Activated T-helper 9 cell treated with anti-CD3 and anti-CD28 coated beads, Interleukin-2, amount 50 U/mL, for 16 hours (primary cell): ENCODE data around the gene GMDS.

ENCODE experiments used
- DNase-seq: peaks from one replicate; pipeline ENCODE4 v3.0.0-alpha.2; 2020; ENCODE audit warnings: low read depth

Gene GMDS

DNA sequence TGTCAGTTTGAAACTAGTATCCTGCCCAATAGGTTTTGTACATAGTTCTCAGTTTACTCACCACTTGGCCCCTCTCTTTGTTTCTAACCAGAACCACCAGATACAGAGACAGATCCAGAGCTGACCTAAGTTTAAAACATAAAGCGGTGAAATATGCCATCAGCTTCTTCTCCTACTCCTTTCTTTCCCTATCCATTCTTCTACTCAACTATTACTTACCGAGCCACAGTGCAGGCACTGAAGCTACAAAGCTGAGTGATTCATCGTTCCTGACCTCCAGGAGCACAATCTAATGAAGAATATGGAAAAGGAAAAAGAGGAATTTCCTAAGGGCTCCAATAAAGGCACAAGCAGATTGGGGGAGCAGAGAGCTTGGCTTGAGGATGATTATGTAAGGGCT, 349.7 kb downstream of the GMDS start:
- DNase-seq: no peak

DNA sequence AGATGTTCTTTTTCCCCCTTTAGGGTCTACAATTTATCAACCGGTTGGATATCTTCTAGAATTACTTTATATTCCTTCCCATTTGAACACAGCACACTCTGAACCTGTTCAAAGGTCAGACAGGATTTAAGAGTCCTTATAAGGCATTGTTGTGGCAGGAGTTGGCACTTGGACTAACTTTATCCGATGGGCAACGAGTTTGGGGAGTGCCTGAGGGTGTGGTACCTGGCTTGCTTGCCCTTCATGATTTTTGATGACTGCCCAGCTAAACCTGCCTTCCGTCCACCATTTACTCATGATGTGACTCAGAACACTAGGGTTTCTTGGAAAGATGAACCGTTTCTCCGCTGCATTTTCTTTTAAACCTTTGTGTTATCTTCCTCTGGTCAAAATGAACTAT, 350.5 kb downstream of the GMDS start:
- DNase-seq: no peak

DNA sequence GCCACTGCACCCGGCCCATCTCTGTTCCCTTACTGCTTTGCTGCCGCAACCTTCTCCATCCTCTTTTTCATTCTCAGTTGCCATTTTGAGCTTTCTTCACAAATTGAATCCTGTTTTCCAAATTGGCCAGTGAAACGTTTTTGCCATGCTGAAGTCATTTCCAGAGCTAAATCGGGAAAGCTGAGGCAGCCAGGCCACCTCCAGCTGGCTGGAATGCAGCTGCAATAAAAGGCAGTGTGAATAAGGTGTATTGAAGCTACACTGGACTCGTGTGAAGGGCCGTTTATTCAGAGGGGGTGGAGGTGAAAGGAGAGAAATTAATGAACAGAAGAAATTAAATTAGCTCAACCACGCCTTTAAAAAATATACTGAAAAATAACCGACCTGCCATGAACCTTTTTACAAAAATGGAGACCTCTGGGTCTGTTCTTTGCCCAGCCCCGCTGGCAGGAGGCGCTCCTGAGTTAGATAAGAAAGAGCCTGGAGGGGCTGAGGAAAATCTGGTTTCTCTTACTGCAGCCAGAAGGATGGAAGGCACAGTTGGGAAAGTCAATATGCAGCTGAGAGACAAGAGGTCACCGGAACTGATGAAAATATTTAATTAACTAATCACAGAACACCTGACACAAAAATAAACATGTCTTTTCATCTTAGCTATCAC, 351.8 kb downstream of the GMDS start:
- no peak for DNase-seq

DNA sequence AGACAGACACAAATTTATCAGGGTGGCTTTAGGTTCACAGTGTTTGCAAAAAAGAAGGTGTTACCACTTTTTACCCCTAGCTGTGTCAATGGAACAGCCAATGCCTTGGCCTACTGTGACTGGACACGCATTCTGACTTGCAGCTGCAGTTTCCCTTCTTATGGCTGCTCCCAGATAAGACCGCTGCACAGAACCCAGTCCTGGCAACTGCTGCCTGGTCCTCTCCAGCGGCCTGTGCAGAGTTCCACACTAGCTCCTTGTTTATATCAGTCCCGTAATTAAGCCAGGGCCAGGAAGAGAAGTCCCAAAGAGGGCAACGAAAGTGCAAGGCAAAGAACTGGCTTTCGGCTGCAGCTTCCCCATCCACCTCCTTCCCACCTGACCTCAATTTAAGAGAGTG, 352.7 kb downstream of the GMDS start:
- no peak for DNase-seq

DNA sequence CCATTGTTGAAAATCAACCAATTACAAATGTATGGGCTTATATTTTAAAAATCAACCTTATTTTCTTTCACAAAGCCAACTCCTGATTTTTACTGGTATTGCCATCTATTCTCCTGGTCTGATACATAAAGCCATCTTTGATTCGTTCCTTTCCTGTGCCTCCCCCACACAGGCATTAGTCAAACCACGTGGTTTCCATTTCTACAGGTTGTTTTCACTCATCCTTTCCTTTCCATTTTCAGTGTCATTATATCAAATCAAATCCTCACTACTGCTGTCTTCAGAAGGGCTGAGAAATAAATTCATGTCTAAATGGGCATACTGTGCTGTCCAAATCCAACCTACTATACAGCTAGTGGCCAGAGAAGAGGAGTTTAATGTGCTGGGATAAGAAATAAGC, 354.4 kb downstream of the GMDS start:
- no peak for DNase-seq

DNA sequence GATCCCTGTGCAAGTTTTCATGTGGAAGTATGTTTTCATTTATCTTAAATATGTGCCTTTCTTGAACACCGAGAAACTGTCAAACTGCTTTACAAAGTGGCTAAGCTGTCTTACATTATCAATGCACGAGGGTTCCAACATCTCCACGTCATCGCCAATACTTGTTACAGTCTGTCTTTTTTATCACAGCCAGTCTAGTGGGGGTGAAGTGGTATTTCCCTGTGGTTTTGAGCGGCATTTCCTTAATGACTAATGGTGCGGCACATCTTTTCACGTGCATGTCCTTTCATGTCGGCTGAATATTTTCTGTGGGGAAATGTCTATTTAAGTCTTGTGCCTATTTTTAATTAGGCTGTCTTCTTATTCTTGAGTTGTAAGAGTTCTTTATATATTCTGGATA, 355.3 kb downstream of the GMDS start:
- DNase-seq: no peak

- no peak for DNase-seq
These were observed 359.8 kb downstream of the GMDS start for GRCh38 chr6:1885576-1886011.

DNA sequence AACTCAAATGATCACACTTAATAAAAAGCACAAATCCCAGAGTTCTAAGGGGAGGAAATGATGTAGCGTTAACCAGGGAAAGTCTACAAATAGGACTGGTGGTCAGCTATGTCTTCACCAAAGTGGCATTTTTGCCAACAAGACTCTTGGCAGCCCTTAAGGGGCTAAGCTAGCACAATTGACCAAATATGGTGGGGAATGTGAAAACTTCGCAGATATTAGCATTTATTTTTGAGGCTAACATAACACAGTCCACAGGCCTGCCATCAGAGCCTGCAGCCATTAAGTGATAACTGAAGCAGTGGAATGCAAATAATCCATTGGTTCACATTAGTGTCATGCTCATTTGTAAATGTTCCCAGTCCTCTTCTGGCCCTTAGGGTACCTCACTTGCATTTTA, 361.1 kb downstream of the GMDS start:
- no peak for DNase-seq

- no peak for DNase-seq
These were observed 367.1 kb downstream of the GMDS start for GRCh38 chr6:1878330-1878729.

DNA sequence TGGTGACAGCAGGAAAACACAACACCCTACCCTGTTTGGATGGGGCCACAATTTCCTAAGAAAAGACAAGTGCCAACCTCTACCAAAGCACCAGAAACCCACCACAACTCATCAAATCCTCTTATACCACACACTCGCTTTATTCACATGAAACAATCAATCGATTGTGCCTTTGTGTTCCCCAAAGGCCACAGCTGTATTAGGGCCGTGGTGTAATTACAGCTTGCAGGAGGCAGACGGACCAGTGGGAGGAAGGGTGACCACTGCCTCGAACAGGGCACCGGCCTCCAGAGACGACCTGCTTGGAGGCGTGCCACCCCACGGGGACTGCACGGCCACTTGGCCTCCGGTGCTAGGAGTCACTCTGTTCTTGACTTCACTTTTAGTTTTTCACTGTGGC, 371.6 kb downstream of the GMDS start:
- no peak for DNase-seq

DNA sequence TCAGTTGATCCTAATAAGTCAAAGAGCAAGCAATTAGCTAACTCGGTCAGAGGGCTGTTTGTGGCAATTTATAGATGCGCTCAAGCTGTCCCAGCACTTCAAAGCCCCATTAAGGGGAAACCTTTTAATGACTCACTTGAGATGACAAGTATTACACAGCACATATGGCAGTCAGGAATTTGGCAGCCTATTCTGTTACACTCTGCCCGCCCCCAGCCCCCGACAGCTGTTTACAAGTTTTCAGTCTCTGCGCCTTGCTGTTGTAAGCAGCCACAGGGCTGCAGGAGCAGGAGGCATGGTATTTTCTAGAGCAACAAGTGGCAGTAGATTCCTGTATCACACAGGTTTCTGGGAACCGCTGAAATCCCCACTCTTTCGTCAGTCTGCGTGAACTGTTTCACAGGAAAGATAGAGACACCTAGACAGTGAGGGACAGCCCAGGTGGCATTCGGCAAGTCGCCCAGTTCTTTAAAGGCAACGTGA, 372.7 kb downstream of the GMDS start:
- no peak for DNase-seq

DNA sequence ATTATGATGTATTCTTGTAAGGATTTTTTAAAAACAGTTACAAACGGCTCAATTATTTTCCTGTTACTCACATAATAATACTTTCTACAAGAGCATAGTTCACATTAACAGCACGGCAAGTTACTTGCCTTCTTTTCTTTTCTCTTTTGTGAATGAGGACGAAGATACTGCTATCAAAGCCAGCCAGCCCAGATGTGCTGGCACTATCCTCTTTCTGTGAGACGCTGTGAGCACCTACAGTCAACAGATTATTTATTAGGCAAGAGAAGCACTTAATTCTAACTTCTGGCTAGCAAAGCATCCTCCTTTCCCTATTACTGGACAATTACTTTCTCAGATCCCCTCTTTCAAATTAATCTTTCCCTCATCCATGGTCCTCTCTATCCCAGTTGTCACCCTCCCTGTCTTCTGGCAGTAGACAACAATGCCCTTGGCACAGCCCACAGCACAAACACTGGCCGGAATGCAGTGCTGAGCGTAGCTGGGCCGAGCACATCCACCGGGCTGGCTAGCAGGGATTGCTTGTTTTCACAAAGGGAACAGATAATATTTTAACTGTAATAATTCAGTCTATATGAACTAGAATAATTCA, 373.6 kb downstream of the GMDS start:
- no peak for DNase-seq

DNA sequence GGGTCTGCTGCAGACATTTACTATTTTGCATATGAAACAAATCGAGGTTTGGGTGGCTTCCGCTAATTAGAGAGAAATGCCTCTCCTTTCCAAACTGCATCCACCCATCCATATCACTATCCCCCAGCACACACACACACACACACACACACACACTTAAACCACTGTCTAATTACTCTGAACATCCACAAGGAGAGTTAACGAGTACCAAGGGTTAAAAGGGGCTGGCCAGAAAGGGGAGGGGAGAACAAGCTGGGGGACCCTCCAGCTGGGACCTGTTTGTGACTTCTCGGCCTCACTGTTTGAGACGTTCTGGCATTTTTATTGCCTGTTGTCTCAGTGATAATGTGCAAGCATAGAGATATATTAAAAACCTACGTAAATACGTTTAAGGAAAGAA, 374.5 kb downstream of the GMDS start:
- no peak for DNase-seq

GRCh38 chr6:1870251-1870650, 375.2 kb downstream of the GMDS start:
- no peak for DNase-seq

DNA sequence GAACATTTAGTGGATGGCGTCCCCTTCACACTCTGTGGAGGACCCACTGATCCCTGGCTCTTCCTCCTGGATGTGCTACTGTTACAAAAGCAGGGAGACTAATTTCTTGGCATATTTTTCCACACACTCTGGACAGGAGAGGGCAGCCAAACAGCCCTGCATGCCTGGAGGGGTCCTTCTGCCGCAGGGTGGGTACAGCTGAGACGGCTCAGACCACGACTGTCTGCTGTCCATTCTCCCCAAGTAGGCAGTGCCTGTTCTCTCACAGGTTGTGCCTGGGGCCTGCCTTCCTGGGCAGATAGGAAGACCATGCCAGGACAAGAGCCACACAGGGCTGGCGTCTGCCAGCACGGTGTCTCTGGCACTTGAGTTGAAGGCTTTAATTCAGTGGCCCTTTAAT, 375.6 kb downstream of the GMDS start:
- DNase-seq: no peak

- no peak for DNase-seq
These were observed 376.1 kb downstream of the GMDS start for GRCh38 chr6:1869308-1869707.

DNA sequence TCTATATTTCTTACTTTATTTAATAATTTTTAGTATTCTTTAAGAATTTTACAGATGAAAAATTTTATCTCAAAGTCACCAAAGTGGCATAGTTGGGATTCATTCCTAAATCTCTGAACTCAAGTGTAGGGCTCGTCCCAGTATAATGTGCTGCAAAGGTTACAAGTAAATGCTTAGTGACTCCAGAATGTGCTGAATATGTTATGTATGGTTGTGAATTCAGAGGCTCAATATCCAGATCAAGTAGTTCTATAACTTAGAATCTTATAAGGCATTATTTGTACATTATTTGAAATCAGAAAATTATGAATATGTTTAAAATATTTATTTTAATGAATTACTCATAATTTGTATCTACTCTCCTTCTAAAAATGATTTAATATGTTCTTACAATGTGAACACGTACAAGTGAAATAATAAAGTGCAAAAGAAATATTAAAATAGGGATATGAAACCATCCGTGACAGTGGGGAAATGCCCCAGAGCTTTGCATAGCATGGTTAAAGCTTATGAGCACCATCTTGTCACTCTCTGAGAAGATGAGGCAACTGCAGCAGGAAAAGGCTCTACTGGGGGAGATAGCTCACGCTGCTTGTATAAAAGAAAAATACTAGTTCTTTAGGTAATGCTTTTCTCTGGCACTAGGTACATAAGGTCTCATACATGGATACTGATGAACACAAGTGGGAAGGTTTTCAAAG, 376.7 kb downstream of the GMDS start:
- no peak for DNase-seq

- DNase-seq: no peak
These were observed 378.2 kb downstream of the GMDS start for GRCh38 chr6:1867197-1867596.

- DNase-seq: no peak
These were observed 379.8 kb downstream of the GMDS start for GRCh38 chr6:1865585-1865984.

GRCh38 chr6:1864496-1864895, 380.9 kb downstream of the GMDS start:
- DNase-seq: no peak

GRCh38 chr6:1862411-1862810, 383.0 kb downstream of the GMDS start:
- no peak for DNase-seq

- DNase-seq: no peak
These were observed 384.6 kb downstream of the GMDS start for GRCh38 chr6:1860756-1861348.

- no peak for DNase-seq
These were observed 386.5 kb downstream of the GMDS start for GRCh38 chr6:1858859-1859258.
